ENCODE results near the gene ZNF219.

ZNF219 gene

GRCh38 chr14:21096978-21097635 is 1.3 kb downstream of the ZNF219 start:
- FAIRE-seq (no peak), DNase-seq (ENCODE audit: insufficient read length, low spot score) (no peak)
- no peak for TF ChIP-seq POU2F2 (IDR thresholded peaks at IDR 0.05; ENCODE audit: low read depth, low read length)
- TF ChIP-seq TAF1 (IDR thresholded peaks at IDR 0.05; ENCODE audit: low read depth, low read length): no peak
- TF ChIP-seq POLR2A (IDR thresholded peaks at IDR 0.05; ENCODE audit: low read depth, low read length): no peak
- no peak for TF ChIP-seq SPI1 (IDR thresholded peaks at IDR 0.05; ENCODE audit: low read depth, low read length)
- TF ChIP-seq PAX5 (IDR thresholded peaks at IDR 0.05; ENCODE audit: insufficient read depth, low read length, severe bottlenecking): no peak
- no peak for TF ChIP-seq POLR2AphosphoS5 (IDR thresholded peaks at IDR 0.05; ENCODE audit: low read depth, low read length)

GRCh38 chr14:21096438-21096837 is 2.0 kb downstream of the ZNF219 start:
- DNase-seq (ENCODE audit: insufficient read length, low spot score) (no peak), FAIRE-seq (no peak)
- no peak for TF ChIP-seq POLR2A (IDR thresholded peaks at IDR 0.05; ENCODE audit: low read depth, low read length)
- TF ChIP-seq TAF1 (IDR thresholded peaks at IDR 0.05; ENCODE audit: low read depth, low read length): no peak
- TF ChIP-seq POU2F2 (IDR thresholded peaks at IDR 0.05; ENCODE audit: low read depth, low read length): no peak

- FAIRE-seq: no peak
- DNase-seq (ENCODE audit: insufficient read length, low spot score): no peak
- TF ChIP-seq PAX5 (IDR thresholded peaks at IDR 0.05; ENCODE audit: insufficient read depth, low read length, severe bottlenecking) (no peak), POLR2A (IDR thresholded peaks at IDR 0.05; ENCODE audit: low read depth, low read length) (no peak), SPI1 (IDR thresholded peaks at IDR 0.05; ENCODE audit: low read depth, low read length) (no peak), TAF1 (IDR thresholded peaks at IDR 0.05; ENCODE audit: low read depth, low read length) (no peak), POU2F2 (IDR thresholded peaks at IDR 0.05; ENCODE audit: low read depth, low read length) (no peak), POLR2AphosphoS5 (IDR thresholded peaks at IDR 0.05; ENCODE audit: low read depth, low read length) (no peak)
Measured at GRCh38 chr14:21095430-21096205, 2.8 kb downstream of the ZNF219 start.

GRCh38 chr14:21093769-21094681 is 4.4 kb downstream of the ZNF219 start:
- no peak for TF ChIP-seq TAF1 (IDR thresholded peaks at IDR 0.05; ENCODE audit: low read depth, low read length)
- TF ChIP-seq POLR2AphosphoS5 (IDR thresholded peaks at IDR 0.05; ENCODE audit: low read depth, low read length): no peak
- TF ChIP-seq POU2F2 (IDR thresholded peaks at IDR 0.05; ENCODE audit: low read depth, low read length): no peak
- no peak for TF ChIP-seq PAX5 (IDR thresholded peaks at IDR 0.05; ENCODE audit: insufficient read depth, low read length, severe bottlenecking)
- no peak for FAIRE-seq
- DNase-seq (ENCODE audit: insufficient read length, low spot score): no peak

GRCh38 chr14:21093018-21093417 is 5.4 kb downstream of the ZNF219 start:
- DNase-seq (ENCODE audit: insufficient read length, low spot score): no peak
- FAIRE-seq: no peak
- TF ChIP-seq POU2F2 (IDR thresholded peaks at IDR 0.05; ENCODE audit: low read depth, low read length): no peak
- TF ChIP-seq POLR2AphosphoS5 (IDR thresholded peaks at IDR 0.05; ENCODE audit: low read depth, low read length): no peak
- TF ChIP-seq SPI1 (IDR thresholded peaks at IDR 0.05; ENCODE audit: low read depth, low read length): no peak
- no peak for TF ChIP-seq POLR2A (IDR thresholded peaks at IDR 0.05; ENCODE audit: low read depth, low read length)
- TF ChIP-seq PAX5 (IDR thresholded peaks at IDR 0.05; ENCODE audit: insufficient read depth, low read length, severe bottlenecking): no peak
- no peak for TF ChIP-seq TAF1 (IDR thresholded peaks at IDR 0.05; ENCODE audit: low read depth, low read length)

GRCh38 chr14:21092273-21093011 is 6.0 kb downstream of the ZNF219 start:
- peak; percentile 97 for DNase-seq (ENCODE audit: insufficient read length, low spot score)
- peak; percentile 98 for FAIRE-seq
- peak; percentile 60 for TF ChIP-seq PAX5 (IDR thresholded peaks at IDR 0.05; ENCODE audit: insufficient read depth, low read length, severe bottlenecking)
- TF ChIP-seq POU2F2 (IDR thresholded peaks at IDR 0.05; ENCODE audit: low read depth, low read length): peak; percentile 54
- no peak for TF ChIP-seq TAF1 (IDR thresholded peaks at IDR 0.05; ENCODE audit: low read depth, low read length)

- FAIRE-seq: no peak
- no peak for DNase-seq (ENCODE audit: insufficient read length, low spot score)
- TF ChIP-seq POLR2AphosphoS5 (IDR thresholded peaks at IDR 0.05; ENCODE audit: low read depth, low read length) (no peak), POLR2A (IDR thresholded peaks at IDR 0.05; ENCODE audit: low read depth, low read length) (no peak), TAF1 (IDR thresholded peaks at IDR 0.05; ENCODE audit: low read depth, low read length) (no peak), SPI1 (IDR thresholded peaks at IDR 0.05; ENCODE audit: low read depth, low read length) (no peak), PAX5 (IDR thresholded peaks at IDR 0.05; ENCODE audit: insufficient read depth, low read length, severe bottlenecking) (no peak)
Measured at GRCh38 chr14:21091821-21092272, 6.6 kb downstream of the ZNF219 start.

GRCh38 chr14:21090940-21091663 is 7.4 kb downstream of the ZNF219 start:
- no peak for TF ChIP-seq PAX5 (IDR thresholded peaks at IDR 0.05; ENCODE audit: insufficient read depth, low read length, severe bottlenecking)
- TF ChIP-seq POLR2AphosphoS5 (IDR thresholded peaks at IDR 0.05; ENCODE audit: low read depth, low read length): no peak
- FAIRE-seq (no peak), DNase-seq (ENCODE audit: insufficient read length, low spot score) (no peak)
